ENCODE data around the gene MMP14.
"Not testable (repeated sequence)": the region's sequence is repeated elsewhere in the genome, so short reads cannot be mapped to it uniquely, and the experiment has no call there.

Gene MMP14

GRCh38 chr14:22856428-22856827 is 20.0 kb downstream of the MMP14 start:
- no peak for DNase-seq (ENCODE audit: low read depth in 1 of 2, low spot score in 1 of 2)

GRCh38 chr14:22860377-22860776 is 24.0 kb downstream of the MMP14 start:
- not testable (repeated sequence) for DNase-seq (ENCODE audit: low read depth in 1 of 2, low spot score in 1 of 2)

GRCh38 chr14:22861651-22862050 is 25.3 kb downstream of the MMP14 start:
- no peak for DNase-seq (ENCODE audit: low read depth in 1 of 2, low spot score in 1 of 2)

GRCh38 chr14:22864979-22865378 is 28.6 kb downstream of the MMP14 start:
- no peak for DNase-seq (ENCODE audit: low read depth in 1 of 2, low spot score in 1 of 2)

- DNase-seq (ENCODE audit: low read depth in 1 of 2, low spot score in 1 of 2), result no peak
Observed at GRCh38 chr14:22865424-22866405, 29.3 kb downstream of the MMP14 start.

- DNase-seq (ENCODE audit: low read depth in 1 of 2, low spot score in 1 of 2), result no peak
Observed at GRCh38 chr14:22866874-22867273, 30.5 kb downstream of the MMP14 start.

GRCh38 chr14:22870811-22871223 is 34.4 kb downstream of the MMP14 start:
- DNase-seq (ENCODE audit: low read depth in 1 of 2, low spot score in 1 of 2), result no peak

GRCh38 chr14:22871224-22872032 is 35.0 kb downstream of the MMP14 start, which contains the start of gene LRP10:
LRP10 (plus strand) TSS chr14:22871740; CDS start chr14:22872304, 564 bp downstream.
- DNase-seq (ENCODE audit: low read depth in 1 of 2, low spot score in 1 of 2), result peak; percentile 54 to 62

GRCh38 chr14:22872033-22872832 is 35.8 kb downstream of the MMP14 start:
- DNase-seq (ENCODE audit: low read depth in 1 of 2, low spot score in 1 of 2), result peak; percentile 39 to 54

- DNase-seq (ENCODE audit: low read depth in 1 of 2, low spot score in 1 of 2), result no peak
Observed at GRCh38 chr14:22872833-22873520, 36.6 kb downstream of the MMP14 start.

GRCh38 chr14:22875003-22875747 is 38.8 kb downstream of the MMP14 start:
- no peak for DNase-seq (ENCODE audit: low read depth in 1 of 2, low spot score in 1 of 2)

- no peak for DNase-seq (ENCODE audit: low read depth in 1 of 2, low spot score in 1 of 2)
Observed at GRCh38 chr14:22875748-22876319, 39.4 kb downstream of the MMP14 start.

GRCh38 chr14:22877000-22877501 is 40.7 kb downstream of the MMP14 start:
- no peak for DNase-seq (ENCODE audit: low read depth in 1 of 2, low spot score in 1 of 2)

- no peak for DNase-seq (ENCODE audit: low read depth in 1 of 2, low spot score in 1 of 2)
Observed at GRCh38 chr14:22878271-22879246, 42.2 kb downstream of the MMP14 start.

- no peak for DNase-seq (ENCODE audit: low read depth in 1 of 2, low spot score in 1 of 2)
Observed at GRCh38 chr14:22882064-22882463, 45.7 kb downstream of the MMP14 start.

GRCh38 chr14:22882529-22883172 is 46.3 kb downstream of the MMP14 start:
- DNase-seq (ENCODE audit: low read depth in 1 of 2, low spot score in 1 of 2), result no peak

GRCh38 chr14:22883173-22883976 is 47.0 kb downstream of the MMP14 start, which contains the start of gene REM2:
REM2 (plus strand) TSS chr14:22883222; CDS start chr14:22883288, 66 bp downstream.
- no peak for DNase-seq (ENCODE audit: low read depth in 1 of 2, low spot score in 1 of 2)
